Smooth muscle cell (in vitro differentiated cells): ENCODE results near the gene DNAJB13. TPM values are rescaled to one million over a fixed set of nuclear protein-coding genes. Genes with fewer than 3 reads are reported as not detected.

Experiments used
- DNase-seq: peaks from one replicate; lab custom pipeline; 2025; ENCODE audit not compliant: unreplicated experiment; lab: John Stamatoyannopoulos, UW
- H2AFZ ChIP-seq: fragments of 200-600 bp; sonication (generic); 2 replicates; pipeline ENCODE4 v1.6.0; 2016; ENCODE audit warnings: antibody characterized with exemption, low read depth, mild to moderate bottlenecking
- H3F3A ChIP-seq: fragments of 200-600 bp; sonication (generic); 2 replicates; pipeline ENCODE4 v1.6.0; 2017; ENCODE audit warnings: antibody characterized with exemption, low read depth
- H3K27ac ChIP-seq: fragments of 200-600 bp; sonication (generic); 2 replicates; pipeline ENCODE4 v1.5.1; 2016; ENCODE audit warnings: low read depth, mild to moderate bottlenecking
- H3K27me3 ChIP-seq: fragments of 200-600 bp; sonication (generic); 2 replicates; pipeline ENCODE4 v1.6.1; 2016; ENCODE audit warnings: low read depth, mild to moderate bottlenecking
- H3K36me3 ChIP-seq: fragments of 200-600 bp; sonication (generic); 2 replicates; pipeline ENCODE4 v1.5.1; 2016; ENCODE audit warnings: low read depth
- H3K4me1 ChIP-seq: fragments of 200-600 bp; sonication (generic); 2 replicates; pipeline ENCODE4 v1.5.1; 2016; ENCODE audit warnings: low read depth
- H3K4me2 ChIP-seq: fragments of 200-600 bp; sonication (generic); 2 replicates; pipeline ENCODE4 v1.6.0; 2016; ENCODE audit warnings: mild to moderate bottlenecking
- H3K4me3 ChIP-seq: fragments of 200-600 bp; sonication (generic); 2 replicates; pipeline ENCODE4 v1.5.1; 2016; ENCODE audit warnings: mild to moderate bottlenecking
- H3K79me2 ChIP-seq: fragments of 200-600 bp; sonication (generic); 2 replicates; pipeline ENCODE4 v1.6.0; 2016; ENCODE audit warnings: low read depth, mild to moderate bottlenecking
- H3K9ac ChIP-seq: fragments of 200-600 bp; sonication (generic); 2 replicates; pipeline ENCODE4 v1.6.0; 2016; ENCODE audit warnings: low read depth
- H3K9me3 ChIP-seq: fragments of 200-600 bp; sonication (generic); replicated peaks from 2 replicates; pipeline ENCODE4 v1.5.1; 2016; ENCODE audit warnings: low read depth
- H4K20me1 ChIP-seq: fragments of 200-600 bp; sonication (generic); 2 replicates; pipeline ENCODE4 v1.6.0; 2016; ENCODE audit warnings: low read depth
- WGBS: methylation state at CpG from one replicate; pipeline ENCODE4 v1.1.7; 2016; ENCODE audit warnings: low lambda C conversion rate; 5-methylcytosine and 5-hydroxymethylcytosine counted together
- polyA plus RNA-seq: library from polyadenylated mRNA; unstranded; fragments of >200 nt; fragmentation: Nextera tagmentation; extraction: Ambion mirVana; gene quantifications from 2 replicates; pipeline ENCODE4 v1.2.1, GENCODE V29; 2016
- total RNA-seq: library from RNA; depleted of rRNA; stranded (reverse); fragments of >200 nt; gene quantifications from 2 replicates; pipeline ENCODE4 v1.2.3, GENCODE V29; 2014
- TF ChIP-seq, protein P1 (sequence below): fragments of 200-600 bp; sonication (generic); IDR thresholded peaks from 2 replicates; pipeline ENCODE4 v1.5.1; 2017; ENCODE audit warnings: borderline replicate concordance, mild to moderate bottlenecking, antibody characterized with exemption; ENCODE audit not compliant: insufficient read depth, poor library complexity, severe bottlenecking

Gene DNAJB13
- total and polyA plus RNA-seq, 2 experiments from 2014 or later = not detected

- no peak overlapping the region for H2AFZ ChIP-seq
- no peaks in the 10 kb centered on the region for H3F3A ChIP-seq
- H3K27me3 ChIP-seq = no peaks in the 10 kb centered on the region
- TF ChIP-seq, protein P1, sequence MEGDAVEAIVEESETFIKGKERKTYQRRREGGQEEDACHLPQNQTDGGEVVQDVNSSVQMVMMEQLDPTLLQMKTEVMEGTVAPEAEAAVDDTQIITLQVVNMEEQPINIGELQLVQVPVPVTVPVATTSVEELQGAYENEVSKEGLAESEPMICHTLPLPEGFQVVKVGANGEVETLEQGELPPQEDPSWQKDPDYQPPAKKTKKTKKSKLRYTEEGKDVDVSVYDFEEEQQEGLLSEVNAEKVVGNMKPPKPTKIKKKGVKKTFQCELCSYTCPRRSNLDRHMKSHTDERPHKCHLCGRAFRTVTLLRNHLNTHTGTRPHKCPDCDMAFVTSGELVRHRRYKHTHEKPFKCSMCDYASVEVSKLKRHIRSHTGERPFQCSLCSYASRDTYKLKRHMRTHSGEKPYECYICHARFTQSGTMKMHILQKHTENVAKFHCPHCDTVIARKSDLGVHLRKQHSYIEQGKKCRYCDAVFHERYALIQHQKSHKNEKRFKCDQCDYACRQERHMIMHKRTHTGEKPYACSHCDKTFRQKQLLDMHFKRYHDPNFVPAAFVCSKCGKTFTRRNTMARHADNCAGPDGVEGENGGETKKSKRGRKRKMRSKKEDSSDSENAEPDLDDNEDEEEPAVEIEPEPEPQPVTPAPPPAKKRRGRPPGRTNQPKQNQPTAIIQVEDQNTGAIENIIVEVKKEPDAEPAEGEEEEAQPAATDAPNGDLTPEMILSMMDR = no peak
- DNase-seq = no peak
- 81% methylated on average over 4 of the region's 4 CpGs for WGBS
- H3K4me2 ChIP-seq = no peak overlapping the region
- H3K79me2 ChIP-seq = no peaks in the 10 kb centered on the region
- H3K4me1 ChIP-seq = no peaks in the 10 kb centered on the region
- no peaks in the 10 kb centered on the region for H3K36me3 ChIP-seq
- H3K9me3 ChIP-seq = no peaks in the 10 kb centered on the region
- H3K27ac ChIP-seq = no peak overlapping the region
- H3K4me3 ChIP-seq = no peak overlapping the region
- no peak overlapping the region for H3K9ac ChIP-seq
- no peaks in the 10 kb centered on the region for H4K20me1 ChIP-seq
Observed at GRCh38 chr11:73945396-73945795, 5.4 kb upstream of the DNAJB13 start.

- TF ChIP-seq, protein P1 = no peak
- Histone ChIP-seq H3K27me3 (no peaks in the 10 kb centered on the region), H3F3A (no peaks in the 10 kb centered on the region), H4K20me1 (no peaks in the 10 kb centered on the region), H3K79me2 (no peaks in the 10 kb centered on the region), H3K9ac (no peak overlapping the region), H3K9me3 (no peaks in the 10 kb centered on the region), H3K36me3 (no peaks in the 10 kb centered on the region), H2AFZ (no peak overlapping the region), H3K27ac (no peak overlapping the region), H3K4me2 (no peak overlapping the region), H3K4me1 (no peaks in the 10 kb centered on the region), H3K4me3 (no peak overlapping the region)
- no peak for DNase-seq
- WGBS = 92% methylated on average over 13 of the region's 13 CpGs
Observed at GRCh38 chr11:73946798-73947458, 3.9 kb upstream of the DNAJB13 start.

DNA sequence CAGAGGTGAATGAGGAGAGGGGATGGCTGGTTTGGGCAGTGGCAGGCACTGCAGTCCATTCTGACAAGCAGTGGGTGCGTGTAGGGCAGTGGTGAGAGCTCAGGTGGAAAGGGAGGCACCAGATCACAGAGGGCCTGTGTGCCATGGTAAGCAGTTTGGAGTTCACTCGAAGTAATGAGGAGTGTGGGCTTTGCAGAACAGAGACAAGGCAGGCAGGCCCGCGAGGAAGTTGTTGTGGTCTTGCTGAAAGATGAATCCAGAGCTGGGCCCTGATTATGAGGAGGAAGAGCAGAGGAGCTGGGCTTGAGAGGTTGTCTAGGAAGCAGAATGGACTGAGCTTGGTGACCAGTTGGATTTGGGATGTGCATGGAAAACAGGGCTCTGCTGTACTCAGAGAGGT lies 1.6 kb upstream of the DNAJB13 start:
- DNase-seq = no peak
- H3K4me2 ChIP-seq = no peak overlapping the region
- no peaks in the 10 kb centered on the region for H3K36me3 ChIP-seq
- no peak overlapping the region for H3K9ac ChIP-seq
- no peaks in the 10 kb centered on the region for H3K9me3 ChIP-seq
- WGBS = 92% methylated on average over 4 of the region's 4 CpGs
- H3K79me2 ChIP-seq = no peaks in the 10 kb centered on the region
- no peaks in the 10 kb centered on the region for H4K20me1 ChIP-seq
- no peaks in the 10 kb centered on the region for H3K27me3 ChIP-seq
- TF ChIP-seq, protein P1 = no peak
- H2AFZ ChIP-seq = no peak overlapping the region
- H3K4me3 ChIP-seq = no peak overlapping the region
- H3F3A ChIP-seq = no peaks in the 10 kb centered on the region
- H3K27ac ChIP-seq = no peak overlapping the region
- H3K4me1 ChIP-seq = no peaks in the 10 kb centered on the region

DNA sequence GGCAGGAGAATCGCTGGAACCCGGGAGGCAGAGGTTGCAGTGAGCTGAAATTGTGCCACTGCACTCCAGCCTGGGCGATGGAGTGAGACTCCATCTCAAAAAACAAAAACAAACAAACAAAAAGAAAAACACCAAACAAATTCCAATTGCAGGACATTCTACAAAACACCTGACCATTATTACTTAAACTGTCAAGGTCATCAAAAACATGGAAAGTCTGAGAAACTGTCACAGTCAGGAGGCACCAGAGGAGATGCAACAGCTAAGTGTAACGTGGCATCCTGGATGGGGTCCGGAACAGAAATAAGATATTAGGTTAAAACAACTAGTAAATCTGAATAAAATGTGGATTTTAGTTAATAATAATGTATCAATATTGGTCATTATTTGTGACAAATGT lies 914 bp upstream of the DNAJB13 start:
- Histone ChIP-seq H3K9ac (no peak overlapping the region), H3K9me3 (no peaks in the 10 kb centered on the region), H3F3A (no peaks in the 10 kb centered on the region), H3K36me3 (no peaks in the 10 kb centered on the region), H3K4me2 (no peak overlapping the region), H4K20me1 (no peaks in the 10 kb centered on the region), H3K27ac (no peak overlapping the region), H3K79me2 (no peaks in the 10 kb centered on the region), H3K4me1 (no peaks in the 10 kb centered on the region), H3K4me3 (no peak overlapping the region), H3K27me3 (no peaks in the 10 kb centered on the region), H2AFZ (no peak overlapping the region)
- DNase-seq = no peak
- TF ChIP-seq, protein P1 = no peak
- 81% methylated on average over 5 of the region's 5 CpGs for WGBS
